Uterus (tissue), 2 donors: Measurements from ENCODE around the gene CHD5.

Experiments
- POLR2A ChIP-seq, 2 donors: fragments of 450-650 bp; IDR thresholded peaks; one replicate each; pipeline ENCODE4 v1.6.1; 2016; ENCODE audit warnings: antibody characterized with exemption in 2 of 2, mild to moderate bottlenecking in 1 of 2, moderate library complexity in 1 of 2
- TF ChIP-seq, protein P1 (sequence below), 4 experiments: fragments of 200-600 bp in 2 of 4; fragments of 450-650 bp in 2 of 4; sonication (generic) in 2 of 4; IDR thresholded peaks; one replicate each; pipeline ENCODE4 v1.5.1; 2016 to 2019; ENCODE audit warnings: antibody characterized with exemption in 4 of 4, mild to moderate bottlenecking in 2 of 4, moderate library complexity in 1 of 4

DNA sequence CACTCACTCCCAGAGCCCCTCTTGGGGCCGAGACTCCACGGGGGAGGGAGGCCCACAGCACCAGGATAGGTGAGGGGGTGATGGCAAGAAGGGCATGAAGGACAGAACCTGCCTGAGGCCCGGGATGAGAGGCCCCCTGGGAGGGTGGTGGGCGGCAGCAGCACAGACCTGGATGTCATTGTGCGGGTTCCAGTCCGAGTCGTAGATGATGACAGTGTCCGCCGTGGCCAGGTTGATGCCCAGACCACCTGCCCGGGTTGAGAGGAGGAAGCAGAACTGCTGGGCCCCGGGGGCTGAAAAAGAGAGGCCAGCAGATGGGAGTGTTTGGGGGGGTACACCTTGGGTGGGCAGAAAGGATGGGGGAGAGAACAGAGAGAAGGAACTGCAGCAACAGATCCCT lies 50.1 kb downstream of the CHD5 start:
- TF ChIP-seq, protein P1, sequence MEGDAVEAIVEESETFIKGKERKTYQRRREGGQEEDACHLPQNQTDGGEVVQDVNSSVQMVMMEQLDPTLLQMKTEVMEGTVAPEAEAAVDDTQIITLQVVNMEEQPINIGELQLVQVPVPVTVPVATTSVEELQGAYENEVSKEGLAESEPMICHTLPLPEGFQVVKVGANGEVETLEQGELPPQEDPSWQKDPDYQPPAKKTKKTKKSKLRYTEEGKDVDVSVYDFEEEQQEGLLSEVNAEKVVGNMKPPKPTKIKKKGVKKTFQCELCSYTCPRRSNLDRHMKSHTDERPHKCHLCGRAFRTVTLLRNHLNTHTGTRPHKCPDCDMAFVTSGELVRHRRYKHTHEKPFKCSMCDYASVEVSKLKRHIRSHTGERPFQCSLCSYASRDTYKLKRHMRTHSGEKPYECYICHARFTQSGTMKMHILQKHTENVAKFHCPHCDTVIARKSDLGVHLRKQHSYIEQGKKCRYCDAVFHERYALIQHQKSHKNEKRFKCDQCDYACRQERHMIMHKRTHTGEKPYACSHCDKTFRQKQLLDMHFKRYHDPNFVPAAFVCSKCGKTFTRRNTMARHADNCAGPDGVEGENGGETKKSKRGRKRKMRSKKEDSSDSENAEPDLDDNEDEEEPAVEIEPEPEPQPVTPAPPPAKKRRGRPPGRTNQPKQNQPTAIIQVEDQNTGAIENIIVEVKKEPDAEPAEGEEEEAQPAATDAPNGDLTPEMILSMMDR (IDR thresholded peaks at IDR 0.05): no peak
- no peak for TF ChIP-seq POLR2A (IDR thresholded peaks at IDR 0.05)
